K562 (cell line): ENCODE results near the gene NBEAL2. TPM values are rescaled to one million over a fixed set of nuclear protein-coding genes. Genes with fewer than 3 reads are reported as not detected.

Source experiments
- ARID1B ChIP-seq: fragments of 450-650 bp; IDR thresholded peaks from 2 replicates; pipeline ENCODE4 v1.6.1; 2016; ENCODE audit warnings: antibody characterized with exemption, mild to moderate bottlenecking, inconsistent platforms
- ELF2 ChIP-seq: fragments of 250-450 bp; sonication (Bioruptor Pico); IDR thresholded peaks from 2 replicates; pipeline ENCODE4 v1.5.0; 2021; ENCODE audit warnings: mild to moderate bottlenecking
- HDAC1 ChIP-seq, 2 experiments: fragments of 450-650 bp; IDR thresholded peaks; 2 replicates each; pipeline ENCODE4 v1.6.1; 2016 to 2017; ENCODE audit warnings: inconsistent platforms in 1 of 2, mild to moderate bottlenecking in 1 of 2, moderate library complexity in 1 of 2
- HNRNPH1 ChIP-seq: fragments of 200-400 bp; formaldehyde crosslinking; optimal IDR thresholded peaks from 2 replicates; pipeline ENCODE3; 2017; ENCODE audit warnings: low read depth, mild to moderate bottlenecking, low read length, moderate library complexity
- PML ChIP-seq: IDR thresholded peaks from 2 replicates; pipeline ENCODE4 v1.6.1; 2012; ENCODE audit warnings: low read length, inconsistent platforms
- POLR2AphosphoS2 ChIP-seq: IDR thresholded peaks from 2 replicates; pipeline ENCODE4 v1.6.1; 2012; ENCODE audit warnings: low read length, improper control_type of control experiment
- RAD21 ChIP-seq, 2 experiments: fragments of 250-450 bp in 1 of 2; fragments of 450-650 bp in 1 of 2; sonication (Bioruptor Pico) in 1 of 2; formaldehyde crosslinking in 1 of 2; IDR thresholded peaks in 1 of 2; conservative IDR thresholded peaks in 1 of 2; 2 replicates each; pipeline versions ENCODE4 v1.4.0 to v1.8.0; 2020 to 2022; ENCODE audit warnings: mild to moderate bottlenecking in 2 of 2, moderate library complexity in 1 of 2
- SPI1 ChIP-seq: IDR thresholded peaks from 2 replicates; pipeline ENCODE4 v1.6.1; 2011; ENCODE audit warnings: low read depth, low read length, control low read depth, borderline replicate concordance
- SRSF7 ChIP-seq: fragments of 200-400 bp; formaldehyde crosslinking; optimal IDR thresholded peaks from 2 replicates; pipeline ENCODE3; 2017; ENCODE audit warnings: mild to moderate bottlenecking, low read depth, low read length
- ZNF121 ChIP-seq: sonication (generic); formaldehyde crosslinking; conservative IDR thresholded peaks from 2 replicates; pipeline ENCODE4 v1.8.0; 2022; ENCODE audit warnings: missing genetic modification reagents
- polyA plus RNA-seq, 8 experiments: library from polyadenylated mRNA; depleted of rRNA in 4 of 8; stranded (reverse) in 5 of 8; unstranded in 3 of 8; fragments of >200 nt; fragmentation: Nextera tagmentation in 2 of 8; fragmentation: Illumina TruSeq in 1 of 8; extraction: Ambion mirVana in 2 of 8; extraction: Trizol in 1 of 8; gene quantifications; 2 replicates each; pipeline versions ENCODE4 v1.2.1 to v1.2.3, GENCODE V29; 2011 to 2014; ENCODE audit warnings: inconsistent platforms in 1 of 8, missing spikeins in 1 of 8
- total RNA-seq, 7 experiments: library from RNA; depleted of rRNA in 6 of 7; stranded (reverse); fragments of >200 nt in 6 of 7; fragmentation: Illumina TruSeq in 2 of 7; extraction: Trizol in 2 of 7; gene quantifications; 2 replicates each; pipeline versions ENCODE4 v1.2.1 to v1.2.3, GENCODE V29; 2011 to 2021; ENCODE audit warnings: low replicate concordance in 1 of 7
- TF ChIP-seq, protein P1 (sequence below): fragments of 250-450 bp; sonication (Bioruptor Pico); IDR thresholded peaks from 2 replicates; pipeline ENCODE4 v1.4.0; 2020; ENCODE audit warnings: mild to moderate bottlenecking, moderate library complexity, borderline replicate concordance
- TF ChIP-seq, protein P2 (sequence below): sonication (generic); formaldehyde crosslinking; IDR thresholded peaks from 2 replicates; pipeline ENCODE4 v1.8.0; 2023; ENCODE audit warnings: mild to moderate bottlenecking, missing genetic modification reagents
- TF ChIP-seq, protein P3 (sequence below): sonication (generic); formaldehyde crosslinking; IDR thresholded peaks from 2 replicates; pipeline ENCODE4 v1.8.1; 2023; ENCODE audit warnings: missing genetic modification reagents, mild to moderate bottlenecking, borderline replicate concordance
- TF ChIP-seq, protein P4 (sequence below): fragments of 450-650 bp; formaldehyde crosslinking; IDR thresholded peaks from 2 replicates; pipeline ENCODE4 v1.4.0; 2020; ENCODE audit warnings: mild to moderate bottlenecking, moderate library complexity

NBEAL2 gene
- total and polyA plus RNA-seq, 9 of the 15 experiments (the other 6 are each of a cell fraction or from before 2014, with no cell fraction given), result 0.06 to 114 (median 29.6) TPM

DNA sequence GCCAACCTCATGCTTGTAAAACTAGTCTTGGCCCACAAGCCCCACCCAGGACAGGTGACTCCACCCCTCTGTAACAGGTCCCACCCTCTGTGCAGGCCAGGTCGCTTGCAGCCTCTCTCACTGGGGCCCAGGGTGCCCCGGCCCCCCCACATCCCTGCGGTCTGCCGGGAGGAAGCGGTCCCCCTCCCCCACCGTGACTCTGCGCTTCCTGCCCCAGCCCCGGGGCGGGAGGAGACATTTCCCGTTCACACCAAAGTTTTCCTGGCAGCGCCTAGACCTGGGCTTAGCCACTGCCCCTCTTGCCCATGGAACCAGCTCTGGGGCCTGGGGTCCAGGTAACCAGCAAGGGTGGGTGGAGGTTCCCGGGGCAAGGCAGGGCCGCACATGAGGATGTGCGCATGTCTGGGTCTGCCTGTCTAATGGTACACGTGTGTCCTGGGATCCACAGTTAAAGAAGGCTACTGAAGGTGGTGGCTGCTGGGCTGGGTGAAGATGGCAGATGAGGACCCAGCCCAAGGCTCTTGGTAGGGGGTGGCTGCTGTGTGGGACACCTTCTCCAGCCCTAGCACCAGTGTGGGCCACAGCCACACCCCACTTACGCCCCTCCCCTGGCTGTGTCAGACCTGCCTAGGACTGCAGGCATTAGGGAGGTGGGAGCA lies 8.4 kb downstream of the NBEAL2 start (continued):
- TF ChIP-seq, protein P1, sequence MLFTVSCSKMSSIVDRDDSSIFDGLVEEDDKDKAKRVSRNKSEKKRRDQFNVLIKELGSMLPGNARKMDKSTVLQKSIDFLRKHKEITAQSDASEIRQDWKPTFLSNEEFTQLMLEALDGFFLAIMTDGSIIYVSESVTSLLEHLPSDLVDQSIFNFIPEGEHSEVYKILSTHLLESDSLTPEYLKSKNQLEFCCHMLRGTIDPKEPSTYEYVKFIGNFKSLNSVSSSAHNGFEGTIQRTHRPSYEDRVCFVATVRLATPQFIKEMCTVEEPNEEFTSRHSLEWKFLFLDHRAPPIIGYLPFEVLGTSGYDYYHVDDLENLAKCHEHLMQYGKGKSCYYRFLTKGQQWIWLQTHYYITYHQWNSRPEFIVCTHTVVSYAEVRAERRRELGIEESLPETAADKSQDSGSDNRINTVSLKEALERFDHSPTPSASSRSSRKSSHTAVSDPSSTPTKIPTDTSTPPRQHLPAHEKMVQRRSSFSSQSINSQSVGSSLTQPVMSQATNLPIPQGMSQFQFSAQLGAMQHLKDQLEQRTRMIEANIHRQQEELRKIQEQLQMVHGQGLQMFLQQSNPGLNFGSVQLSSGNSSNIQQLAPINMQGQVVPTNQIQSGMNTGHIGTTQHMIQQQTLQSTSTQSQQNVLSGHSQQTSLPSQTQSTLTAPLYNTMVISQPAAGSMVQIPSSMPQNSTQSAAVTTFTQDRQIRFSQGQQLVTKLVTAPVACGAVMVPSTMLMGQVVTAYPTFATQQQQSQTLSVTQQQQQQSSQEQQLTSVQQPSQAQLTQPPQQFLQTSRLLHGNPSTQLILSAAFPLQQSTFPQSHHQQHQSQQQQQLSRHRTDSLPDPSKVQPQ (CRISPR knock-in tag), result no peak
- TF ChIP-seq PML (no peak; the same call in 1 of the 2 replicates), POLR2AphosphoS2 (peak; percentile 66; the same call in 1 of the 2 replicates), ZNF121 (no peak), HDAC1 (IDR thresholded peaks at IDR 0.05) (peak; percentile 64 to 79; a peak in 1 of 4 replicates), HNRNPH1 (no peak), ARID1B (peak; percentile 88), ELF2 (CRISPR knock-in tag) (peak; percentile 62; the same call in 1 of the 2 replicates), SPI1 (peak; percentile 74), RAD21 (CRISPR knock-in tag; conservative IDR thresholded peaks at IDR 0.05 in 1 of 2, IDR thresholded peaks at IDR 0.05 in 1 of 2) (peak in 1 of 2 experiments; percentile 26; a peak in 2 of 4 replicates), SRSF7 (no peak)
- TF ChIP-seq, protein P2, sequence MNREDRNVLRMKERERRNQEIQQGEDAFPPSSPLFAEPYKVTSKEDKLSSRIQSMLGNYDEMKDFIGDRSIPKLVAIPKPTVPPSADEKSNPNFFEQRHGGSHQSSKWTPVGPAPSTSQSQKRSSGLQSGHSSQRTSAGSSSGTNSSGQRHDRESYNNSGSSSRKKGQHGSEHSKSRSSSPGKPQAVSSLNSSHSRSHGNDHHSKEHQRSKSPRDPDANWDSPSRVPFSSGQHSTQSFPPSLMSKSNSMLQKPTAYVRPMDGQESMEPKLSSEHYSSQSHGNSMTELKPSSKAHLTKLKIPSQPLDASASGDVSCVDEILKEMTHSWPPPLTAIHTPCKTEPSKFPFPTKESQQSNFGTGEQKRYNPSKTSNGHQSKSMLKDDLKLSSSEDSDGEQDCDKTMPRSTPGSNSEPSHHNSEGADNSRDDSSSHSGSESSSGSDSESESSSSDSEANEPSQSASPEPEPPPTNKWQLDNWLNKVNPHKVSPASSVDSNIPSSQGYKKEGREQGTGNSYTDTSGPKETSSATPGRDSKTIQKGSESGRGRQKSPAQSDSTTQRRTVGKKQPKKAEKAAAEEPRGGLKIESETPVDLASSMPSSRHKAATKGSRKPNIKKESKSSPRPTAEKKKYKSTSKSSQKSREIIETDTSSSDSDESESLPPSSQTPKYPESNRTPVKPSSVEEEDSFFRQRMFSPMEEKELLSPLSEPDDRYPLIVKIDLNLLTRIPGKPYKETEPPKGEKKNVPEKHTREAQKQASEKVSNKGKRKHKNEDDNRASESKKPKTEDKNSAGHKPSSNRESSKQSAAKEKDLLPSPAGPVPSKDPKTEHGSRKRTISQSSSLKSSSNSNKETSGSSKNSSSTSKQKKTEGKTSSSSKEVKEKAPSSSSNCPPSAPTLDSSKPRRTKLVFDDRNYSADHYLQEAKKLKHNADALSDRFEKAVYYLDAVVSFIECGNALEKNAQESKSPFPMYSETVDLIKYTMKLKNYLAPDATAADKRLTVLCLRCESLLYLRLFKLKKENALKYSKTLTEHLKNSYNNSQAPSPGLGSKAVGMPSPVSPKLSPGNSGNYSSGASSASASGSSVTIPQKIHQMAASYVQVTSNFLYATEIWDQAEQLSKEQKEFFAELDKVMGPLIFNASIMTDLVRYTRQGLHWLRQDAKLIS (CRISPR knock-in tag), result peak; percentile 55; the same call in 1 of the 2 replicates
- TF ChIP-seq, protein P3, sequence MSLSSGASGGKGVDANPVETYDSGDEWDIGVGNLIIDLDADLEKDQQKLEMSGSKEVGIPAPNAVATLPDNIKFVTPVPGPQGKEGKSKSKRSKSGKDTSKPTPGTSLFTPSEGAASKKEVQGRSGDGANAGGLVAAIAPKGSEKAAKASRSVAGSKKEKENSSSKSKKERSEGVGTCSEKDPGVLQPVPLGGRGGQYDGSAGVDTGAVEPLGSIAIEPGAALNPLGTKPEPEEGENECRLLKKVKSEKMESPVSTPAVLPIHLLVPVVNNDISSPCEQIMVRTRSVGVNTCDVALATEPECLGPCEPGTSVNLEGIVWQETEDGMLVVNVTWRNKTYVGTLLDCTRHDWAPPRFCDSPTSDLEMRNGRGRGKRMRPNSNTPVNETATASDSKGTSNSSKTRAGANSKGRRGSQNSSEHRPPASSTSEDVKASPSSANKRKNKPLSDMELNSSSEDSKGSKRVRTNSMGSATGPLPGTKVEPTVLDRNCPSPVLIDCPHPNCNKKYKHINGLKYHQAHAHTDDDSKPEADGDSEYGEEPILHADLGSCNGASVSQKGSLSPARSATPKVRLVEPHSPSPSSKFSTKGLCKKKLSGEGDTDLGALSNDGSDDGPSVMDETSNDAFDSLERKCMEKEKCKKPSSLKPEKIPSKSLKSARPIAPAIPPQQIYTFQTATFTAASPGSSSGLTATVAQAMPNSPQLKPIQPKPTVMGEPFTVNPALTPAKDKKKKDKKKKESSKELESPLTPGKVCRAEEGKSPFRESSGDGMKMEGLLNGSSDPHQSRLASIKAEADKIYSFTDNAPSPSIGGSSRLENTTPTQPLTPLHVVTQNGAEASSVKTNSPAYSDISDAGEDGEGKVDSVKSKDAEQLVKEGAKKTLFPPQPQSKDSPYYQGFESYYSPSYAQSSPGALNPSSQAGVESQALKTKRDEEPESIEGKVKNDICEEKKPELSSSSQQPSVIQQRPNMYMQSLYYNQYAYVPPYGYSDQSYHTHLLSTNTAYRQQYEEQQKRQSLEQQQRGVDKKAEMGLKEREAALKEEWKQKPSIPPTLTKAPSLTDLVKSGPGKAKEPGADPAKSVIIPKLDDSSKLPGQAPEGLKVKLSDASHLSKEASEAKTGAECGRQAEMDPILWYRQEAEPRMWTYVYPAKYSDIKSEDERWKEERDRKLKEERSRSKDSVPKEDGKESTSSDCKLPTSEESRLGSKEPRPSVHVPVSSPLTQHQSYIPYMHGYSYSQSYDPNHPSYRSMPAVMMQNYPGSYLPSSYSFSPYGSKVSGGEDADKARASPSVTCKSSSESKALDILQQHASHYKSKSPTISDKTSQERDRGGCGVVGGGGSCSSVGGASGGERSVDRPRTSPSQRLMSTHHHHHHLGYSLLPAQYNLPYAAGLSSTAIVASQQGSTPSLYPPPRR (CRISPR knock-in tag), result peak; percentile 98
- TF ChIP-seq, protein P4, sequence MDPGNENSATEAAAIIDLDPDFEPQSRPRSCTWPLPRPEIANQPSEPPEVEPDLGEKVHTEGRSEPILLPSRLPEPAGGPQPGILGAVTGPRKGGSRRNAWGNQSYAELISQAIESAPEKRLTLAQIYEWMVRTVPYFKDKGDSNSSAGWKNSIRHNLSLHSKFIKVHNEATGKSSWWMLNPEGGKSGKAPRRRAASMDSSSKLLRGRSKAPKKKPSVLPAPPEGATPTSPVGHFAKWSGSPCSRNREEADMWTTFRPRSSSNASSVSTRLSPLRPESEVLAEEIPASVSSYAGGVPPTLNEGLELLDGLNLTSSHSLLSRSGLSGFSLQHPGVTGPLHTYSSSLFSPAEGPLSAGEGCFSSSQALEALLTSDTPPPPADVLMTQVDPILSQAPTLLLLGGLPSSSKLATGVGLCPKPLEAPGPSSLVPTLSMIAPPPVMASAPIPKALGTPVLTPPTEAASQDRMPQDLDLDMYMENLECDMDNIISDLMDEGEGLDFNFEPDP (CRISPR knock-in tag), result 0 out of 2 replicates have a peak, but pooled peaks have one; percentile 42
